Fibroblast of villous mesenchyme (primary cell): ENCODE results near the gene TSPAN10. TPM values are rescaled to one million over a fixed set of nuclear protein-coding genes. Genes with fewer than 3 reads are reported as not detected.
A peak's percentile ranks its signal among the peaks of the same experiment; 100 is the strongest.

Experiments used
- DNase-seq: peaks from one replicate; pipeline ENCODE4 v3.0.0-alpha.2; 2010; ENCODE audit warnings: low read depth
- H3K4me3 ChIP-seq: 2 replicates; pipeline ENCODE4 v1.5.1; 2011; ENCODE audit warnings: low read depth, mild to moderate bottlenecking, low read length
- total RNA-seq: library from RNA; depleted of rRNA; stranded (reverse); fragments of >200 nt; gene quantifications from 2 replicates; pipeline ENCODE4 v1.2.3, GENCODE V29; 2012
- TF ChIP-seq, protein P1 (sequence below): IDR thresholded peaks from 2 replicates; pipeline ENCODE4 v1.5.1; 2012; ENCODE audit warnings: low read depth, mild to moderate bottlenecking, low read length; ENCODE audit not compliant: insufficient read depth

Gene TSPAN10
- total RNA-seq, 1 donor: 1.7 TPM

- H3K4me3 ChIP-seq: peak overlapping the region; percentile 91
- TF ChIP-seq, protein P1, sequence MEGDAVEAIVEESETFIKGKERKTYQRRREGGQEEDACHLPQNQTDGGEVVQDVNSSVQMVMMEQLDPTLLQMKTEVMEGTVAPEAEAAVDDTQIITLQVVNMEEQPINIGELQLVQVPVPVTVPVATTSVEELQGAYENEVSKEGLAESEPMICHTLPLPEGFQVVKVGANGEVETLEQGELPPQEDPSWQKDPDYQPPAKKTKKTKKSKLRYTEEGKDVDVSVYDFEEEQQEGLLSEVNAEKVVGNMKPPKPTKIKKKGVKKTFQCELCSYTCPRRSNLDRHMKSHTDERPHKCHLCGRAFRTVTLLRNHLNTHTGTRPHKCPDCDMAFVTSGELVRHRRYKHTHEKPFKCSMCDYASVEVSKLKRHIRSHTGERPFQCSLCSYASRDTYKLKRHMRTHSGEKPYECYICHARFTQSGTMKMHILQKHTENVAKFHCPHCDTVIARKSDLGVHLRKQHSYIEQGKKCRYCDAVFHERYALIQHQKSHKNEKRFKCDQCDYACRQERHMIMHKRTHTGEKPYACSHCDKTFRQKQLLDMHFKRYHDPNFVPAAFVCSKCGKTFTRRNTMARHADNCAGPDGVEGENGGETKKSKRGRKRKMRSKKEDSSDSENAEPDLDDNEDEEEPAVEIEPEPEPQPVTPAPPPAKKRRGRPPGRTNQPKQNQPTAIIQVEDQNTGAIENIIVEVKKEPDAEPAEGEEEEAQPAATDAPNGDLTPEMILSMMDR: no peak
- no peak for DNase-seq
These were observed 1.6 kb upstream of the TSPAN10 start for GRCh38 chr17:81635431-81635830.

DNA sequence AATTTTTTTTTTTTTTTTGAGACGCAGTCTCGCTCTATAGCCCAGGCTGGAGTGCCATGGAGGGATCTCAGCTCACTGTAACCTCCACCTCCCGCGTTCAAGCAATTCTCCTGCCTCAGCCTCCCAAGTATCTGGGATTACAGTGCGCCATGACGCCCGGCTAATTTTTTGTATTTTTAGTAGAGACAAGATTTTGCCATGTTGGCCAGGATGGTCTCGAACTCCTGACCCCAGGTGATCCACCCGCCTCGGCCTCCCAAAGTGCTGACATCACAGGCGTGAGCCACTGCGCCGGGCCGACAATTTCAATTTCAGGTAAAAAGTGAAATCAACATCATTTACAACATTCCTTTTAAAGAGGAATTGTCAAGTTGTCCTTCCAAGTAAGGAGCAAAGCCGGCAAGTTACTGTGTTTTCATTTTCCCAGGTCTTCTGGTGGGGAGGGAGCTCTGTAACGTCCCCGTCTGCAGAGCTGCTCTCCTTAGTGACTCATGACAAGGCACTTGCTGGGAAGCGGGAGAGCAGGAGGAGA, 957 bp upstream of the TSPAN10 start:
- H3K4me3 ChIP-seq: peak overlapping the region; percentile 91
- TF ChIP-seq, protein P1: no peak

DNA sequence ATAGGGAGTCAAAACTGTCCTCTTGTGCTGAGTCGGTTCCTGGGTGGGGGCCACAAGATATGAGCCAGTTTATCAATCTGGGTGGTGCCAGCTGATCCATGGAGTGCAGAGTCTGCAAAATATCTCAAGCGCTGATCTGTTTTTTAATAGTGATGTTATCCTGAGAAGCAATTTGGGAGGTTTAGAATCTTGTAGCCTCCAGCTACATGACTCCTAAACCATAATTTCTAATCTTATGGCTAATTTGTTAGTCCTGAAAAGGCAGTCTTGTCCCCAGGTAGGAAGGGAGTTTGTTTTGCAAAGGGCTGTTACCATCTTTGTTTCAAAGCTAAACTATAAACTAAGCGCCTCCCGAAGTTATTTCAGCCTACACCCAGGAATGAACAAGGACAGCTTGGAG, 1.7 kb downstream of the TSPAN10 start:
- TF ChIP-seq, protein P1: no peak
- no peak for DNase-seq
- H3K4me3 ChIP-seq: no peak overlapping the region

More for the DNA sequence above, 957 bp upstream of the TSPAN10 start:
- DNase-seq: no peak

GRCh38 chr17:81640011-81640410, 3.0 kb downstream of the TSPAN10 start:
- H3K4me3 ChIP-seq: no peak overlapping the region
- no peak for DNase-seq
- TF ChIP-seq, protein P1: no peak

DNA sequence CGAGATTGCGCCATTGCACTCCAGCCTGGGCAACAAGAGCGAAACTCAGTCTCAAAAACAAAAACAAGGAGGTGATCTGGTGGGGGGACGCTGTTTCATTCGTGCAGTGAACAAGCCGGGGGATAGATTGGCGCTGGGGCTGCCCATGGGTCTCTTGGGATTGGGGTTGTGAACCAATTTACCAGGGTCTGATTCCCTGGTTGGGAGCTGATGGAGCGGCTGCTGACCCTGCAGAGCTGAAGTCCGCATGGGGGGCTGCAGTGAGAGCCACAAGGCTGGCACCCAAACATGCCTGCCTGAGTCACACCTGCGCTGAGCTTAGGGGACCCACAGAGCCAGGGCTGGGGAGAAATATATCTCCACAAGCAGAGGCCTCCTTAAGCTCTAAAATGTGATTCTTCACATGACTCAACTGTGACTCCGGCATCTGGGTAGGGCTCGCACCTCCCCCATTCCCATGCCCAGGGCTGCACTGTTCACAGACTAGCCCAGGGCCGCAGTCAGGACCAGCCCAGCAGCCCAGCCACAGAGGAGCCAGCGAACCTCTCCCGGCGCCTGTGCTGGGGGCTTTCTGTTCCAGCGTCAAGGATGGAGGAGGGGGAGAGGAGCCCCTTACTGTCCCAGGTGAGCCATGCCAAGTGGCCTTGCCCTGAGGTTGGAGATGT, 5.0 kb downstream of the TSPAN10 start:
- TF ChIP-seq, protein P1: no peak
- DNase-seq: peak; percentile 61
- H3K4me3 ChIP-seq: no peak overlapping the region

GRCh38 chr17:81644496-81644895, 7.5 kb downstream of the TSPAN10 start:
- TF ChIP-seq, protein P1: no peak
- no peak for DNase-seq
- H3K4me3 ChIP-seq: no peak overlapping the region
